GM12878 (cell line): Measurements from ENCODE around the gene DLG4. TPM values are rescaled to one million over a fixed set of nuclear protein-coding genes. Genes with fewer than 3 reads are reported as not detected.

Experiments
- CHD4 ChIP-seq: fragments of 200-600 bp; sonication (generic); IDR thresholded peaks from 2 replicates; pipeline ENCODE4 v1.6.1; 2016; ENCODE audit warnings: mild to moderate bottlenecking
- KLF5 ChIP-seq: fragments of 450-650 bp; IDR thresholded peaks from 2 replicates; pipeline ENCODE4 v1.6.1; 2014; ENCODE audit warnings: mild to moderate bottlenecking; ENCODE audit not compliant: partially characterized antibody
- LARP7 ChIP-seq: fragments of 450-650 bp; IDR thresholded peaks from 2 replicates; pipeline ENCODE4 v1.6.1; 2017; ENCODE audit warnings: mild to moderate bottlenecking
- POLR2AphosphoS5 ChIP-seq: IDR thresholded peaks from 2 replicates; pipeline ENCODE4 v1.6.1; 2011; ENCODE audit warnings: mild to moderate bottlenecking, low read length, inconsistent platforms
- POU2F2 ChIP-seq: IDR thresholded peaks from 3 replicates; pipeline ENCODE4 v1.6.1; 2011; ENCODE audit warnings: low read depth, mild to moderate bottlenecking, low read length, borderline replicate concordance
- SMARCA5 ChIP-seq: fragments of 450-650 bp; IDR thresholded peaks from 2 replicates; pipeline ENCODE4 v1.6.1; 2017; ENCODE audit warnings: mild to moderate bottlenecking
- SMC3 ChIP-seq: IDR thresholded peaks from 2 replicates; pipeline ENCODE4 v1.6.1; 2011; ENCODE audit warnings: low read length, improper control_type of control experiment, borderline replicate concordance
- STAT3 ChIP-seq: IDR thresholded peaks from 2 replicates; pipeline ENCODE4 v1.6.1; 2011; ENCODE audit warnings: low read depth, low read length, improper control_type of control experiment
- ZNF622 ChIP-seq: fragments of 450-650 bp; IDR thresholded peaks from 2 replicates; pipeline ENCODE4 v1.6.1; 2017; ENCODE audit warnings: mild to moderate bottlenecking, inconsistent platforms
- ZSCAN29 ChIP-seq: fragments of 450-650 bp; IDR thresholded peaks from 2 replicates; pipeline ENCODE4 v1.6.1; 2017; ENCODE audit warnings: mild to moderate bottlenecking, moderate library complexity
- polyA plus RNA-seq, 11 experiments: library from polyadenylated mRNA; depleted of rRNA in 4 of 11; unstranded in 6 of 11; stranded (reverse) in 5 of 11; fragments of >200 nt; fragmentation: Nextera tagmentation in 4 of 11; fragmentation: Illumina TruSeq in 1 of 11; extraction: Ambion mirVana in 4 of 11; extraction: Trizol in 1 of 11; gene quantifications; 1 replicate in 1 of 11; 2 replicates in 10 of 11; pipeline versions ENCODE4 v1.2.1 to v1.2.3, GENCODE V29; 2011 to 2016; ENCODE audit warnings: inconsistent platforms in 2 of 11, missing spikeins in 2 of 11, low read depth in 1 of 11
- total RNA-seq, 4 experiments: library from RNA; depleted of rRNA in 3 of 4; stranded (reverse); fragments of >200 nt in 3 of 4; fragmentation: Illumina TruSeq in 1 of 4; extraction: Trizol in 1 of 4; gene quantifications; 2 replicates each; pipeline versions ENCODE4 v1.2.1 to v1.2.3, GENCODE V29; 2013 to 2021
- TF ChIP-seq, protein P1 (sequence below): fragments of 450-650 bp; IDR thresholded peaks from 2 replicates; pipeline ENCODE4 v1.6.1; 2016; ENCODE audit warnings: mild to moderate bottlenecking, moderate library complexity, borderline replicate concordance
- TF ChIP-seq, protein P2 (sequence below): IDR thresholded peaks from 2 replicates; pipeline ENCODE4 v1.6.1; 2012; ENCODE audit warnings: low read depth, low read length, improper control_type of control experiment
- TF ChIP-seq, protein P3 (sequence below), 3 experiments: IDR thresholded peaks in 2 of 3; conservative IDR thresholded peaks in 1 of 3; 2 replicates each; pipeline ENCODE4 v1.5.1; 2011; ENCODE audit warnings: low read depth in 3 of 3, low read length in 3 of 3, mild to moderate bottlenecking in 3 of 3, control low read depth in 2 of 3, moderate library complexity in 2 of 3, inconsistent platforms in 1 of 3, mixed read lengths in 1 of 3; ENCODE audit not compliant: control insufficient read depth in 2 of 3, insufficient read depth in 1 of 3; ENCODE audit errors: extremely low read depth in 1 of 3
- TF ChIP-seq, protein P4 (sequence below): fragments of 450-650 bp; formaldehyde crosslinking; IDR thresholded peaks from 2 replicates; pipeline ENCODE4 v1.5.0; 2022; ENCODE audit warnings: mild to moderate bottlenecking, missing genetic modification characterization
- TF ChIP-seq, protein P5 (sequence below): fragments of 450-650 bp; IDR thresholded peaks from 2 replicates; pipeline ENCODE4 v1.6.1; 2017; ENCODE audit warnings: mild to moderate bottlenecking, low read depth, inconsistent platforms; ENCODE audit not compliant: poor library complexity, severe bottlenecking

The DLG4 gene
- total and polyA plus RNA-seq, 10 of the 15 experiments (the other 5 are each of a cell fraction or from before 2014, with no cell fraction given) = 0.07 to 4.1 (median 1.3) TPM

DNA sequence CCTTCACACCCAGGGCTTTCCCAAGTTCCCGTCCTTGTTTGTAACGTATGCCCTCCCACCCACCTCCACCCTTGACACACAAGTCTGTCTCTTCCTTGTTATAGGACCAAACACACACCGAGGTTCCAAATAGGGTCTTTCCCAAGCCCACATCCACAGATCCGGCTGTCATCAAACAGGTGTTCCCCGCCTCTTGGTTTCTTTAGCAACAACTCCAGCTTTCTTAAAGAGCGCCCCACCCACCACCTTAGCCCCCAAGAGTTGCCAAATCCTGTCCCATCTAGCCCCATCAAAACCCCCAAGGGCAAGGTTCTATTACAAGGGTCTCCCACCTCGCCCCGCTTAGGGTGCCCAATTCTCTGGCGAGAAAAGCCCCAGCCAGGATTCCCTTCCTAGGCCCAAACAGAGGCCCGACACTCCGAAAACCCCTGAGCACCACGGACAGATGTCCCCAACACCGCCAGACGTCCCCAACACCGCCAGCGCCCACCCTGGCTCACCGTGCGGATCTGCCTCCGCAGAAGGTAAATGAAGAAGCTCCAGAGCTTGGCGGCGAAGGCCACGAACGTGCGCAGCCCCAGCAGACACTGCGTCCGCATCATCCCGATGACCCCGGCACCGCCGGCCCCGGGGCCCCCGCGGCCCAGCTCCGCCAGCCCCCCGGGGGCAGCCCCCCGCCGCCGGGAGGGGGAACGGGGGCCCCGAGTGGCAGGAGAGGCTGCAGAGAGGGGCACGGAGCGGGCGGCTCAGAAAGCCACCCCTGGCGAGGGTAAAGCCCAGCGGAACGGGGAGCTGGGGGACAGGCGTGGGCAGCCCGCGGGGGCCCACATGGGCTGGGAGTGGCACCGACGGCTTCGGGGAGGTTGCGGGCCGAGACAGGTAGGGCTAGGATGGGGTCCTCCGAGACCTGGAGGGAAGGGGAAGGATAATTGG lies 31.3 kb upstream of the DLG4 start (continued):
- TF ChIP-seq, protein P1, sequence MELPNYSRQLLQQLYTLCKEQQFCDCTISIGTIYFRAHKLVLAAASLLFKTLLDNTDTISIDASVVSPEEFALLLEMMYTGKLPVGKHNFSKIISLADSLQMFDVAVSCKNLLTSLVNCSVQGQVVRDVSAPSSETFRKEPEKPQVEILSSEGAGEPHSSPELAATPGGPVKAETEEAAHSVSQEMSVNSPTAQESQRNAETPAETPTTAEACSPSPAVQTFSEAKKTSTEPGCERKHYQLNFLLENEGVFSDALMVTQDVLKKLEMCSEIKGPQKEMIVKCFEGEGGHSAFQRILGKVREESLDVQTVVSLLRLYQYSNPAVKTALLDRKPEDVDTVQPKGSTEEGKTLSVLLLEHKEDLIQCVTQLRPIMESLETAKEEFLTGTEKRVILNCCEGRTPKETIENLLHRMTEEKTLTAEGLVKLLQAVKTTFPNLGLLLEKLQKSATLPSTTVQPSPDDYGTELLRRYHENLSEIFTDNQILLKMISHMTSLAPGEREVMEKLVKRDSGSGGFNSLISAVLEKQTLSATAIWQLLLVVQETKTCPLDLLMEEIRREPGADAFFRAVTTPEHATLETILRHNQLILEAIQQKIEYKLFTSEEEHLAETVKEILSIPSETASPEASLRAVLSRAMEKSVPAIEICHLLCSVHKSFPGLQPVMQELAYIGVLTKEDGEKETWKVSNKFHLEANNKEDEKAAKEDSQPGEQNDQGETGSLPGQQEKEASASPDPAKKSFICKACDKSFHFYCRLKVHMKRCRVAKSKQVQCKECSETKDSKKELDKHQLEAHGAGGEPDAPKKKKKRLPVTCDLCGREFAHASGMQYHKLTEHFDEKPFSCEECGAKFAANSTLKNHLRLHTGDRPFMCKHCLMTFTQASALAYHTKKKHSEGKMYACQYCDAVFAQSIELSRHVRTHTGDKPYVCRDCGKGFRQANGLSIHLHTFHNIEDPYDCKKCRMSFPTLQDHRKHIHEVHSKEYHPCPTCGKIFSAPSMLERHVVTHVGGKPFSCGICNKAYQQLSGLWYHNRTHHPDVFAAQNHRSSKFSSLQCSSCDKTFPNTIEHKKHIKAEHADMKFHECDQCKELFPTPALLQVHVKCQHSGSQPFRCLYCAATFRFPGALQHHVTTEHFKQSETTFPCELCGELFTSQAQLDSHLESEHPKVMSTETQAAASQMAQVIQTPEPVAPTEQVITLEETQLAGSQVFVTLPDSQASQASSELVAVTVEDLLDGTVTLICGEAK = no peak
- no peak for TF ChIP-seq POU2F2
- TF ChIP-seq ZNF622 = no peak
- no peak for TF ChIP-seq SMARCA5
- no peak for TF ChIP-seq KLF5
- TF ChIP-seq, protein P2, sequence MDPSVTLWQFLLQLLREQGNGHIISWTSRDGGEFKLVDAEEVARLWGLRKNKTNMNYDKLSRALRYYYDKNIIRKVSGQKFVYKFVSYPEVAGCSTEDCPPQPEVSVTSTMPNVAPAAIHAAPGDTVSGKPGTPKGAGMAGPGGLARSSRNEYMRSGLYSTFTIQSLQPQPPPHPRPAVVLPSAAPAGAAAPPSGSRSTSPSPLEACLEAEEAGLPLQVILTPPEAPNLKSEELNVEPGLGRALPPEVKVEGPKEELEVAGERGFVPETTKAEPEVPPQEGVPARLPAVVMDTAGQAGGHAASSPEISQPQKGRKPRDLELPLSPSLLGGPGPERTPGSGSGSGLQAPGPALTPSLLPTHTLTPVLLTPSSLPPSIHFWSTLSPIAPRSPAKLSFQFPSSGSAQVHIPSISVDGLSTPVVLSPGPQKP = no peak
- no peak for TF ChIP-seq STAT3
- TF ChIP-seq POLR2AphosphoS5 = peak; percentile 30; the same call in 1 of the 2 replicates
- TF ChIP-seq, protein P3, sequence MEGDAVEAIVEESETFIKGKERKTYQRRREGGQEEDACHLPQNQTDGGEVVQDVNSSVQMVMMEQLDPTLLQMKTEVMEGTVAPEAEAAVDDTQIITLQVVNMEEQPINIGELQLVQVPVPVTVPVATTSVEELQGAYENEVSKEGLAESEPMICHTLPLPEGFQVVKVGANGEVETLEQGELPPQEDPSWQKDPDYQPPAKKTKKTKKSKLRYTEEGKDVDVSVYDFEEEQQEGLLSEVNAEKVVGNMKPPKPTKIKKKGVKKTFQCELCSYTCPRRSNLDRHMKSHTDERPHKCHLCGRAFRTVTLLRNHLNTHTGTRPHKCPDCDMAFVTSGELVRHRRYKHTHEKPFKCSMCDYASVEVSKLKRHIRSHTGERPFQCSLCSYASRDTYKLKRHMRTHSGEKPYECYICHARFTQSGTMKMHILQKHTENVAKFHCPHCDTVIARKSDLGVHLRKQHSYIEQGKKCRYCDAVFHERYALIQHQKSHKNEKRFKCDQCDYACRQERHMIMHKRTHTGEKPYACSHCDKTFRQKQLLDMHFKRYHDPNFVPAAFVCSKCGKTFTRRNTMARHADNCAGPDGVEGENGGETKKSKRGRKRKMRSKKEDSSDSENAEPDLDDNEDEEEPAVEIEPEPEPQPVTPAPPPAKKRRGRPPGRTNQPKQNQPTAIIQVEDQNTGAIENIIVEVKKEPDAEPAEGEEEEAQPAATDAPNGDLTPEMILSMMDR (IDR thresholded peaks at IDR 0.05 in 2 of 3, conservative IDR thresholded peaks at IDR 0.05 in 1 of 3; ENCODE audit: control insufficient read depth in 2 of 3, extremely low read depth in 1 of 3, insufficient read depth in 1 of 3, low read depth in 3 of 3, low read length in 3 of 3) = no peak
- no peak for TF ChIP-seq SMC3
- TF ChIP-seq, protein P4, sequence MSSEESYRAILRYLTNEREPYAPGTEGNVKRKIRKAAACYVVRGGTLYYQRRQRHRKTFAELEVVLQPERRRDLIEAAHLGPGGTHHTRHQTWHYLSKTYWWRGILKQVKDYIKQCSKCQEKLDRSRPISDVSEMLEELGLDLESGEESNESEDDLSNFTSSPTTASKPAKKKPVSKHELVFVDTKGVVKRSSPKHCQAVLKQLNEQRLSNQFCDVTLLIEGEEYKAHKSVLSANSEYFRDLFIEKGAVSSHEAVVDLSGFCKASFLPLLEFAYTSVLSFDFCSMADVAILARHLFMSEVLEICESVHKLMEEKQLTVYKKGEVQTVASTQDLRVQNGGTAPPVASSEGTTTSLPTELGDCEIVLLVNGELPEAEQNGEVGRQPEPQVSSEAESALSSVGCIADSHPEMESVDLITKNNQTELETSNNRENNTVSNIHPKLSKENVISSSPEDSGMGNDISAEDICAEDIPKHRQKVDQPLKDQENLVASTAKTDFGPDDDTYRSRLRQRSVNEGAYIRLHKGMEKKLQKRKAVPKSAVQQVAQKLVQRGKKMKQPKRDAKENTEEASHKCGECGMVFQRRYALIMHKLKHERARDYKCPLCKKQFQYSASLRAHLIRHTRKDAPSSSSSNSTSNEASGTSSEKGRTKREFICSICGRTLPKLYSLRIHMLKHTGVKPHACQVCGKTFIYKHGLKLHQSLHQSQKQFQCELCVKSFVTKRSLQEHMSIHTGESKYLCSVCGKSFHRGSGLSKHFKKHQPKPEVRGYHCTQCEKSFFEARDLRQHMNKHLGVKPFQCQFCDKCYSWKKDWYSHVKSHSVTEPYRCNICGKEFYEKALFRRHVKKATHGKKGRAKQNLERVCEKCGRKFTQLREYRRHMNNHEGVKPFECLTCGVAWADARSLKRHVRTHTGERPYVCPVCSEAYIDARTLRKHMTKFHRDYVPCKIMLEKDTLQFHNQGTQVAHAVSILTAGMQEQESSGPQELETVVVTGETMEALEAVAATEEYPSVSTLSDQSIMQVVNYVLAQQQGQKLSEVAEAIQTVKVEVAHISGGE (CRISPR knock-in tag) = no peak
- TF ChIP-seq CHD4 = no peak
- TF ChIP-seq LARP7 = peak; percentile 53; the same call in 1 of the 2 replicates
- no peak for TF ChIP-seq ZSCAN29
- TF ChIP-seq, protein P5, sequence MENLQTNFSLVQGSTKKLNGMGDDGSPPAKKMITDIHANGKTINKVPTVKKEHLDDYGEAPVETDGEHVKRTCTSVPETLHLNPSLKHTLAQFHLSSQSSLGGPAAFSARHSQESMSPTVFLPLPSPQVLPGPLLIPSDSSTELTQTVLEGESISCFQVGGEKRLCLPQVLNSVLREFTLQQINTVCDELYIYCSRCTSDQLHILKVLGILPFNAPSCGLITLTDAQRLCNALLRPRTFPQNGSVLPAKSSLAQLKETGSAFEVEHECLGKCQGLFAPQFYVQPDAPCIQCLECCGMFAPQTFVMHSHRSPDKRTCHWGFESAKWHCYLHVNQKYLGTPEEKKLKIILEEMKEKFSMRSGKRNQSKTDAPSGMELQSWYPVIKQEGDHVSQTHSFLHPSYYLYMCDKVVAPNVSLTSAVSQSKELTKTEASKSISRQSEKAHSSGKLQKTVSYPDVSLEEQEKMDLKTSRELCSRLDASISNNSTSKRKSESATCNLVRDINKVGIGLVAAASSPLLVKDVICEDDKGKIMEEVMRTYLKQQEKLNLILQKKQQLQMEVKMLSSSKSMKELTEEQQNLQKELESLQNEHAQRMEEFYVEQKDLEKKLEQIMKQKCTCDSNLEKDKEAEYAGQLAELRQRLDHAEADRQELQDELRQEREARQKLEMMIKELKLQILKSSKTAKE = no peak
